ENCODE measurements around the gene POLE.
A peak's percentile ranks its signal among the peaks of the same experiment; 100 is the strongest.

POLE gene

DNA sequence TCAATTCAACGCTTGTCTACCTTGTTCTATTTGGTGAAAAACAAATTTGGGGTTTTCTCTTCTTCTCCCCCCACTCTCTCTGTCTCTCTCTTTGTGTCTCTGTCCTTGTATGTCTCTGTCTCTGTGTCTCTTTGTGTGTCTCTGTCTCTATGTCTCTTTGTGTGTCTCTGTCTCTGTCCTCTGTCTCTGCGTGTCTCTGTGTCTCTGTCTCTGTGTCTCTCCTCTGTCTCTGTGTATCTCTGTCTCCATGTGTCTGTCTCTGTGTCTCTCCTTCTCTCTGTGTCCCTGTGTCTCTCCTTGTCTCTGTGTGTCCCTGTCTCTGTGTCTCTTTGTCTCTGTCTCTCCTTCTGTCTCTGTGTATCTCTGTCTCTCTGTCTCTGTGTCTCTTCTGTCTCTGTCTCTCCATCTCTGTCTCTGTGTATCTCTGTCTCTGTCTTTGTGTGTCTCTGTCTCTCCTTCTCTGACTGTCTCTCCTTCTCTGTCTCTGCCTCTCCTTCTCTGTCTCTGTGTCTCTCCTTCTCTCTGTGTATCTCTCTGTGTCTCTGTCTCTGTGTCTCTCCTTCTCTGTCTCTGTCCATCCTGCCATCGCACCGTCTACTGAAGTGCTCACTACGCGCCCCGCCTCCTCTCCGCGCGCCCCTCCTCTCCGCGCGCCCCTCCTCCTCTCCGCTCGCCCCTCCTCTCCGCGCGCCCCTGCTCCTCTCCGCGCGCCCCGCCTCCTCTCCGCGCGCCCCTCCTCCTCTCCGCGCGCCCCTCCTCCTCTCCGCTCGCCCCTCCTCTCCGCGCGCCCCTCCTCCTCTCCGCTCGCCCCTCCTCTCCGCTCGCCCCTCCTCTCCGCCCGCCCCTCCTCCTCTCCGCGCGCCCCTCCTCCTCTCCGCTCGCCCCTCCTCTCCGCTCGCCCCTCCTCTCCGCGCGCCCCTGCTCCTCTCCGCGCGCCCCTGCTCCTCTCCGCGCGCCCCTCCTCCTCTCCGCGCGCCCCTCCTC lies 89.5 kb downstream of the POLE start:
- peak in 9 of 51 donors; percentile 3 to 60 (median 38) for DNase-seq

GRCh38 chr12:132596016-132596415 lies 91.1 kb downstream of the POLE start:
- DNase-seq = no peak

DNA sequence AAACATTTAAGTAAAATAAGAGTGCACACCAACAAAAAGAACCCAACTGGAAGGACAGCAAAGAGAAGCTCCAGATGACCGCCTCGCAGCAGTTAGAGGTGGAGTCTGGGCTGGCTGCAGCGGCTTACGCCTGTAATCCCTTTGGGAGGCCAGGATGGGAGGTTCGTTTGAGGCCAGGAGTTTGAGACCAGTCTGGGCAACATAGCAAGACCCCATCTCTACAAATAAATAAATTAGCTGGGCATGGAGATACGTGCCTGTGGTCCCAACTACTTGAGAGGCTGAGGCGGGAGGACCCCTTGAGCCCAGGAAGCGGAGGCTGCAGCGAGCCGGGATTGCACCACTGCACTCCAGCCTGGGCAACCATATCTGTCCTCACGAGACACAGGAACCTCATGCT lies 92.0 kb downstream of the POLE start:
- no peak for DNase-seq

DNA sequence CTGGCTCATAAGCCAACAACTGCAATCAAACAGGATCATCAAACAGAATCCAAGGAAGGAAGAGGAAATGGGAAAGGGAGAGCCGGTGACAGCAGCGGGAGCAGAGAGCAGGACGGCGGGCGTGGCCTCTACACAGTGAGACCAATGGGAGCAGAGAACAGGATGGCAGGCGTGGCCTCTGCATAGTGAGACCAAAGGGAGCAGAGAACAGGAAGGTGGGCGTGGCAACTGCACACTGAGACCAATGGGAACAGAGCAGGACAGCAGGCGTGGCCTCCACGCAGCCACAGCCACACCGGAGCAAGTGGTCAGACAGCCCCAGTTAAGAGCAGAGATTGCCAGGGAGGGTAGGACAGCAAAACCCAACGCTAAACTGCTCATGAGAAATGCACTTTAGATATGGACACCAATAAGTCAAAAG lies 93.2 kb downstream of the POLE start:
- peak in 48 of 51 donors; percentile 4 to 93 (median 70) for DNase-seq

DNA sequence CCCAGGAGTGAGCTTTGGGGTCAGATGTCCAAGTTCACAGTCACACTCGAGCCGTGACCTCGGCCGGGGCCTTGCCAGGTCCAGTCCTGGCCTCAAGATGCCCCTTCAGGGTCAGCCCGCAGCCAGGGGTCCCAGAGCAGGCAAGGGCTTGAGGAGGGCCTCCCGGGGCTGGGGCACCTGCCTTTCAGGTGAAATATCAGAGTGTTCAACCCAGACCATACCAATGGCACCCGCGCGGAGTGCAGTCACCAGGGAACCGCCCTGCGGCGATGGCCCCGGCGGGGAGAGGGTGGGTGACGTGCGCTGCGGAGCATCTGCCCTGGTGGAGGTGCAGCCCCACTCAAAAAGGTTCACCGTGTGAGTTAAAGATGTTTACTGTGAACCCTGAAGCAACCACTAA lies 93.6 kb downstream of the POLE start:
- DNase-seq = no peak

GRCh38 chr12:132593071-132593470 lies 94.1 kb downstream of the POLE start:
- no peak for DNase-seq

DNA sequence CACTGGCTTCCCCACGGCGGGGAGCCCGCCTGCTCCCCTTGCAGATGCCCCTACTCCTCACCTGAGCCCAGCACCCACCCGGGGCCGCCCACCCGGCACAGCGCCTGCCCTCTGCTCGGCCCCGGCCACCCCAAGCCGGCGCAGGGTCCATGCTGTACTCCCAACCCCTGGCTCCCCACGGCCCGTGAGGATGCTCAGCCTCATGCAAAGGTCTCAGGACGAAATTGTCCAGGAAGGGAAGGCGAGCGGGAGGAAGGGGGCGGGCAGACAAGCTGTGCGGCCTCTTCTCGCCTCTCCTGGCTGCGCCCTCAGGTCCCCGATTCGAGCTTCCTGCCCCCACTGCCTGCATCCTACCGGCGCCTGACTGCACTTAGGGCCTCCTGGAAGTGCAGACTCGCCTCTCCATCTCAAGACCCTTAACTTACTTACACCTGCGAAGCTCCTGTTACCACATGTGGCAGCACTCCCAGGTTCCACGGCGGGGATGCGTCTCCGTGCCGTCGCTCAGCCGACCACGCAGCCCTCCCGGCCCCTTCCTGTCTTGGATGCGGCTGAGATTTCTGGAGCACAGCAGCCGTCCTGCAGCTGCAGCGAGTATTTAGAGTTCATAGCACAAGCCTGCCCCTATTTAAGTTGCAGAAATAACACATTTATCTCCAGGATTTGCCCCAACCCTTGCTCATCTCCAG lies 94.7 kb downstream of the POLE start:
- no peak for DNase-seq

GRCh38 chr12:132591107-132591935 lies 95.8 kb downstream of the POLE start:
- DNase-seq = no peak

DNA sequence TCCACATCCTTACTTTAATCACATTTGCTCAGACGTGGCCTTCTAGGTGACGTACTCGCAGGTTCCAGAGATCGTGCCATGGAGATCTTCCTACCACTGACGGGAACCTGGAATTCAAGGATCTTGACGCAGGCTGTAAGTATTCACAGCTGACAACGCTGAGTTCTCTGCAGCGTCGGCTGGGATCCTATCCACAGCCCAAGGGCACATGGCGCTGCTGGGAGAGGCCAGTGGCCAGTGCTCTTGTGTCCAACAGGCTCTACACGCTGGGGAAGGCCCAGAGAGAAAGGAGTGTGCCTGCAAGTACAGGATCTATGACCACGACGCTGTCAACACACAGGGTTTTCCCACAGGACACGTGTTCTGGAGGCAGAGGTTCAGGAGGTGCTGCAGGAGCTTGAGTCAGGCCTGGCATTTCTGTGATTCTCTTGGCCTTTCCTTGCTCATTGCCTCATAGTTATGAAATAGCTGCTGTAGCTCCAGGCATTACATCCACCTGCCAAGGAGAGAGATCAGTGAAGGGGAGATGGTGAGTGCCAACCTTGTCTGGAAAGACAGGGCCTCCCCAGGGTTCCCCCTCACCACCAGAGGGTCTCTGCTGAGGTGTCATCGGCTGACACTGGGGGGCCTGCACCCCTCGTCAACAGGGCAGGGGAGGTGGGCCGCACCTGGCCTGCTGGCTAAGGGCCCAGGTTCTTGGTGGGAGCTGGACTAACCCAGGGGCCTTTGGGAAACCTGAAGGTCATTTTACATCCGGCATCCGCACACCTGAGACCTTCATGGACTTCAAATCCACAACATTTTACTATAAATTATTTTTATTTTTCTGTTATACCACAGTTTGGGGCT lies 98.1 kb downstream of the POLE start:
- DNase-seq = no peak

GRCh38 chr12:132588319-132588718 lies 98.8 kb downstream of the POLE start:
- no peak for DNase-seq

DNA sequence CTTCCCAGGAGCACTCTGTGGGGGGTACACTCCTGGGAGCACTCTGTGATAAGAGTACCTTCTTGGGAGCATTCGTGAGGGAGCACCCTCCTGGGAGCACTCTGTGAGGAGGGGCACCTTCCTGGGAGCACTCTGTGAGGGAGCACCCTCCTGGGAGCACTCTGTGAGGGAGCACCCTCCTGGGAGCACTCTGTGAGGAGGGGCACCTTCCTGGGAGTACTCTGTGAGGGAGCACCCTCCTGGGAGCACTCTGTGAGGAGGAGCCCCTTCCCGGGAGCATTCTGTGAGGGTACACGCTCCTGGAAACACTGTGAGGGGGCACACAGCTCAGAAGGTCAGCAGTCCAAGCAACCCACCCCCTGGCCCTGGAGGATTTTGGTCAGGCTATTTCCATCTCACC lies 99.4 kb downstream of the POLE start:
- DNase-seq = no peak

- no peak for DNase-seq
Observed at GRCh38 chr12:132586929-132587328, 100.2 kb downstream of the POLE start.

DNA sequence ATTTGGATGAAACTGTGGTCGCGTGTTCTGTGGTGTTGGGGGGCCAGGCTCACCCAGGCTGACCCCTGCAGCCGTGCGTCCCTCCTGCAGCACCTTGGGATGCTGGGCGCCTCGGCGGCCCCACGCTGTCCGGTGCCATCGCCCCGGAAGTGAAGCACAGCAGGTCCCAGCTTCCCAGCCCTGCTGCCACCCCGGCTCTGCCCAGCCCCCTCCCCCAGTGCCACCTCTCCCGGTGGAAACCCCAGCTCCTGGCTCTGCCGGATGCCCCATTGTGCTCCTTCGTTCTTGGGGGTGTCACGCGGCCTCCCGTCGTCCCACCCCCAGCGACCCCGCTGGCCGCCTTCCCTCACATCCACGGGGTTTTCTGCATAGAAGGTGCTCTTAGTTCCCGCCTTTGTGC lies 102.0 kb downstream of the POLE start:
- no peak for DNase-seq

GRCh38 chr12:132584429-132584828 lies 102.7 kb downstream of the POLE start:
- no peak for DNase-seq

GRCh38 chr12:132583736-132584135 lies 103.4 kb downstream of the POLE start:
- no peak for DNase-seq

GRCh38 chr12:132583411-132583710 lies 103.8 kb downstream of the POLE start:
- DNase-seq = no peak

DNA sequence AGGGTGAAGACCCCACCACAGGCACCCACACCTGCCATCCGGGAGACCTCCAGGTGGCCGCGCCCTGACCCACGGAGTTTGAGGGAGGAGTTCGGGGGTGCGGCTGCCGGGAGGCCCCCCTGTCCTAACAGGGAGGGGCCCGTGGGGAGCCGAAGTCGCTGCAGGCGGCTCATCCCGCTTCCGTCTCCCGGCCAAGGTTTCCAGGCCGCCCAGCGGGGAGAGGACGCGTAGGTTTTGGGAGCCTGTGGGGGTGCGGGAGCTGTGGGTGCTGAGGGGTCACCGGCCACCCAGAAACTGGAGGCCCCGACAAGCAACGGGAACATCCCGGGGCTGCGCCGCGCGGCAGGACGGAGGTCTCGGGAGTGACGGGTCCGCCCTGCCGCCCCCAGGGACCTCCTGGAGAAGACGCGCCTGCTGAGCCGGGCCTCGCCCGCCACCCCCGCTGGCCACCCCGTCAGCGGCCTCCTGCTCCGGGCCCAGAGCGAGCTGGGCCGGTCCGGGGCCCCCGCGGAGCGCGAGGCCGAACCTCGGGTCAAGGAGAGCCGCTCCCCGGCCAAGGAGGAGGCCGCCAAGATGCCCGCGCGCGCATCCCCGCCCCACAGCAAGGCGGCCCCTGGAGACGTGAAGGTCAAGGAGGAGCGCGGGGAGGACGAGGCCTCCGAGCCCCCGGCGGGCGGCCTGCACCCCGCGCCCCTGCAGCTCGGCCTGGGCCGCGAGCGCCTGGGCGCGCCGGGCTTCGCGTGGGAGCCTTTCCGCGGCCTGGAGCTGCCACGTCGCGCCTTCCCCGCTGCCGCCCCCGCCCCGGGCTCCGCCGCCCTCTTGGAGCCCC lies 104.3 kb downstream of the POLE start:
- DNase-seq = no peak

- no peak for DNase-seq
Observed at GRCh38 chr12:132582058-132582420, 105.1 kb downstream of the POLE start.

DNA sequence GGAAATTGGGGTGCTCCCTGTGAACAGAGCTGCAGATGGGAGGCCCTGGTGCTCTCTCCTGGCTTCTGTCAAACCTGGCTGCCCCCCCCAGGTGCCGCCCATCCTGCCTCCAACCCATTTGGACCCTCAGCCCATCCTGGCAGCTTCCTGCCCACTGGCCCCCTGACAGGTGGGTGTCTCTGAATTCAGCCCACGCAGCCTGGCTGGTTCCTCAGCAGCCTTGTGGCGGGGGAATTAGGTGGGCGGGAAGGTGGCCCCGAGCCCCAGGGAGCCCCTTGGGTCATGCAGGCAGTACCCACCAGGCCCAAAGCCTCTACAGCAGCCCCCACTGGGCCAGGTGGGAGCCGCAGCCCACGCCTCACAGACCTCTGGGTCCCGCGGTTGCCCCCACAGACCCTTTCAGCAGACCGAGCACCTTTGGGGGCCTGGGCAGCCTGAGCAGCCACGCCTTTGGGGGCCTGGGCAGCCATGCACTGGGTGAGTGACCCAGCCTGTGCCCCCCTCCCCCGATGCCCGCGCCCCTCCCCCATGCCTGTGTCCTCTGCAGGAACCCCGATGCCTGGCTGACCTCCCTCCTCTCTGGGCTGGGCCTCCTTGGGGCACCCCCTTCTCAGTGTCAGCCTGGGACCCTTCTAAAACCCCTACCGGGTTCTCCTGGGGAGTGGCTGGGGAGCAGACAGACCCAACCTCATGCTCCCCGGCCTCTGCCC lies 105.6 kb downstream of the POLE start:
- no peak for DNase-seq
